HG03457 (cell line): ENCODE data around the gene ATXN2.
"Not testable (repeated sequence)": the region's sequence is repeated elsewhere in the genome, so short reads cannot be mapped to it uniquely, and the experiment has no call there.

Experiments used
- ATAC-seq: cut with Tn5 transposase; IDR thresholded peaks from one replicate; pipeline ENCODE4 v1.9.1; 2021; ENCODE audit warnings: moderate number of reproducible peaks; ENCODE audit not compliant: unreplicated experiment

The ATXN2 gene

GRCh38 chr12:111574797-111575443 lies 24.2 kb downstream of the ATXN2 start:
- no peak for ATAC-seq

DNA sequence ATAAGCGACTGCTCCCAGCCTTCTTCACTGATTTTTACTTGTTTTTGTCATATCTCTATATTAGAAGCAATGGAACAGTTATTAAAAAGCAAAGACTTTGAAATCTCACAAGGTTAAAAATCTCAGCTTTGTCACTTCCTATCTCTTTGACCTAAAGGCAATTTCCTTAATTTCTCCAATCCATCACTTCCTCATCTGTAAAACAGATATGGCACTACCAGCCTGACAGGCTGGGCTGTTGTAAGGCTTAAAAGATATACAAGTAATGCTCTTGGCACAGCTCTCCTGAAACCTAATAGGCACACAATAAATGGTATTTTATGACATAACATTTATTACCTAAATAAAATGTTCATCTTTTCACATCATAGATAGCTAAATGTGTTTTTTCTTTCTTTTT lies 25.6 kb downstream of the ATXN2 start:
- ATAC-seq: no peak

DNA sequence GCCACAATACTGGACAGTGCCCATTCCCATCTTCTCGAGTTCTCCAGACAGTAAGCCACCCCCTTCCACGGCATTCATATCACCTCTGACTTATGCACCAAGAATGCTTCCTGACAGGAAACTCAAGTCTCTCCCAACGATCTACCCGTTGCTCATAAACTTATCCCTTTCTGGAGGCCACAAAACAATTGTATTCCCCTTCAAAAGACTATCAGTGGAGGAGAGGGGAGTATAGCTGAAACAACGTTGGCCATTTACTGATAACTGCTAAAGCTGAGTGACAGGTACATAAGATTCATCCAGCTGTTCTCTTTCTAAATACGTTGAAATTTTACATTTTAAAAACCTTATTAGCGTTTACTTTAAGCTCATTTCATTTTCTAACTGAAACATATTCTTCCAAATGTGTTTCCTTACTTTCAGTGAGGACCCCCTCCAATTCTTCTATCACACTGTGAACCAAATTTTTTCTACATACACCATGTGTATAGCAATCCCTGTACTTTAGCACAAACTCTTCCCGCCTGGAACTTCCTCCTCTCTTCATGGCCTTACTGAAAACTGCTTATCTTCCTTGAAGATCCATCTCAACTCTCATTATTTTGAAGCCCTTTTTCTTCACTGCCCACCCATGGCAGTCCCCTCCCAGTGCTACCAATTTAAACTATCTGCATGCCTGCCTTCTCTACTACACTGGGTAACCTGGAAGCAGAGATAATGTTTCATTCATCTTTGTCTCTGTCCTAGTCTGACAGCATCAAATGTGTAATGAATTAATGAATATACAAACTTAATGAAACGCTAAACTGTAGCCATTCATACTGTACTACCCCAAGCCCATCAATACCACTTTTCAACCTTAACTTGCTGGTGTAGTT lies 28.8 kb downstream of the ATXN2 start:
- ATAC-seq: no peak

DNA sequence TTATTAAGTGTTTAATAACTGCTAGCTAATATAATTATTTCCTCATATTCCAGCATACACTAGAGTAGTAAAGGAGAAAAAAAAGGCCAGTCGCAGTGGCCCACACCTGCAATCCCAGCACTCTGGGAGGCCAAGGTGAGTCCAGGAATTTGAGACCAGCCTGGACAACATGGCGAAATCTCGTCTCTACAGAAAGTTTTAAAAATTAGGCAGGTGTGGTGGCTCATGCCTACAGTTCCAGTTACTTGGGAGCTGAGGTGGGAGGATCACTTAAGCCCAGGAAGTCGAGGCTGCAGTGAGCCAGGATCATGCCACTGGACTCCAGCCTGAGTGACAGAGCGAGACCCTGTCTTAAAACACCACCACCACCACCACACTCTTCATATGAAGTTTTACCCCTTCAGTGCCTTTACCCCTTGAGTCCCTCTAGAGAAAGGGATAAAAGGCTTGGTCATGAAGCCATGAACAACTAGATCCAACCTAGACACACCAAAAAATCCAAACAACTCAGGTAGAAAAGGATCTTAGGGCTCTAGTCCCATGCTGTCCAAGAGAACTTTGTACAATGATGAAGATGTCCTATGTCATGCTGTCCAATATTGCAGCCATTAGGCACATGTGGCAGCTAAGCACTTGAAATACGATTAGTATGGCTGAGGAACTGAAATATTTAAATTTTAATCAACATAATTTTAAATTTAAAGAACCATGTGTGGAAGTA lies 29.6 kb downstream of the ATXN2 start:
- no peak for ATAC-seq

DNA sequence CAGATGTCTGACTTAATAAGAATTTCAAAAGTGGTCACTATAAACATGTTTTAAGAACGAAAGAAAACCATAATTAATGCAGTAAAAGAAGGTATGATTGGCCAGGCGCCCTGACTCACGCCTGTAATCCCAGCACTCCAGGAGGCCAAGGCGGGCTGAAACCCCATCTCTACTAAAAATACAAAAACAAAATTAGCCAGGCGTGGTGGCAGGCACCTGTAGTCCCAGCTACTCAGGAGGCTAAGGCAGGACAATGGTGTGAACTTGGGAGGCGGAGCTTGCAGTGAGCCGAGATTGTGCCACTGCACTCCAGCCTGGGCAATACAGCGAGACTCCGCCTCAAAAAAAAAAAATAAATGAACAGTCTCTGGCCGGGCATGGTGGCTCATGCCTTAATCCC lies 38.3 kb downstream of the ATXN2 start:
- not testable (repeated sequence) for ATAC-seq

GRCh38 chr12:111558107-111558376 lies 41.1 kb downstream of the ATXN2 start:
- ATAC-seq: no peak

DNA sequence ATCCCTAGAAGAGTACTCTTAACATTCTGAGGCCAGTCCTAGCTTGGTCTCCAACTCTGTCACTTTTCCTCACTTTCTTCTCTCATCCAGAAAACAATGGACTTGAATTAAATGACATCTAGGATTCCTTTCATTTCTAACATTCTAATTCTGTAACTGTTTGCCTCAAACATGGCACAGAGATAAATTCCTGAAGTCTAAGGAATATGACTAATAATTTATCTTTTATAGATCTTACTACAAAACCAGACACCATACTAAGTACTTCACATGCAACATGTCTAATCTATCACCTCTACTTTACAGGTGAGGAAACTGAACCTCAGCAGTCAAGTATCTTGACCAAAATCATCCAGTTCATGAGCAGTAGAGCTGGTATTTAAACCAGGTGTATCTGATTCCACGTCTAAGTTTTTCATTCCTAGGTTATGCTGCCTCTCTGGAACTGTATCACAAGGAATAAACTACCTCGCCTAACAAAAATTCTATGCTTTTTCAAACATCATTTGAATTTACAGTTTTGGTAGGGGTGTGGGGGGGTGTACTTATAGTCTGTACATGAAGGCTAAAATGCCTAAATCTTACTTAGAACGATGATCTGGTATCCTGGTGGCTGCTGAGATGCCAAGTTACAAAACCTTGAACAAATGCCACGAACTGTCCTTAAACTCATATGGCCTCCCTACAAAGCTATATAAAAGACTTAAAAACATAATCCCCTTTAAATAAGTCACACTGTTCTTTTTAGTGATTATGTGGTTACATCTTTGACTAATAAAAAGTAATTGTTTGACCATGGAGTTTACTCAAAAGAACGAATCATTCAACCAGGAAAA lies 41.6 kb downstream of the ATXN2 start:
- no peak for ATAC-seq

- ATAC-seq: no peak
Measured at GRCh38 chr12:111556676-111557075, 42.4 kb downstream of the ATXN2 start.

DNA sequence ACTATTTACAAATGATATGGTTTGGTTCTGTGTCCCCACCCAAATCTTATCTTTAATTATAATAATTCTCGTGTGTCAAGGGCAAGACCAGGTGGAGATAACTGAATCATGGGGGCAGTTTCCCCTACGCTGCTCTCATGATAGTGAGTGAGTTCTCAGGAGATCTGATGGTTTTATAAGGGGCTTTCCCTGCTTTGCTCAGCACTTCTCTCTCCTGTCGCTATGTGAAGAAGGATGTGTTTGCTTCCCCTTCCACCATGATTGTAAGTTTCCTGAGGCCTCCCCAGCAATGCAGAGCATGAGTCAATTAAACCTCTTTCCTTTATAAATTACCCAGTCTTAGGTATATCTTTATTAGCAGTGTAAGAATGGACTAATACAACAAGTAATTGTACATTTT lies 43.8 kb downstream of the ATXN2 start:
- not testable (repeated sequence) for ATAC-seq

- no peak for ATAC-seq
Measured at GRCh38 chr12:111546758-111547383, 52.2 kb downstream of the ATXN2 start.

GRCh38 chr12:111546171-111546570 lies 52.9 kb downstream of the ATXN2 start:
- ATAC-seq: no peak

GRCh38 chr12:111544032-111544431 lies 55.1 kb downstream of the ATXN2 start:
- no peak for ATAC-seq

DNA sequence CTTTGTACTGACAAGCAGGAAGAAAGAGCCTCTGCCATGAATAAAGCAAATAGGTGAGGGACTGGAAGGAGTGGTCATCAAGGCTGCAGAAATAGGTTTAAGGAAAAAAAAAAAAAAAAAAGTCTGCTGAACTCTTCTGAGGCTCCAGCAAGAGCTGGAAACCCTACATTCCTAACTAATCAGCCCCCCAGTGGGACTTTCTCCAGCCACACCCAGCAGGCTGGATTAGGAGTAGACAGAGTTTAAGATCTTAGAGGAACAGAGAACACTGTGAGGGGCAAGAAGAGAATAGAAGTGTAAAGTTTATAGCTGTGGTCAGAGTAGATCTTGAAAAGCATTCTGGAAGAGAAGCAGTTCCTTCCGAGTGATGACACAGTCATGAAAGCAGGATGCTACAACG lies 66.4 kb downstream of the ATXN2 start:
- no peak for ATAC-seq

DNA sequence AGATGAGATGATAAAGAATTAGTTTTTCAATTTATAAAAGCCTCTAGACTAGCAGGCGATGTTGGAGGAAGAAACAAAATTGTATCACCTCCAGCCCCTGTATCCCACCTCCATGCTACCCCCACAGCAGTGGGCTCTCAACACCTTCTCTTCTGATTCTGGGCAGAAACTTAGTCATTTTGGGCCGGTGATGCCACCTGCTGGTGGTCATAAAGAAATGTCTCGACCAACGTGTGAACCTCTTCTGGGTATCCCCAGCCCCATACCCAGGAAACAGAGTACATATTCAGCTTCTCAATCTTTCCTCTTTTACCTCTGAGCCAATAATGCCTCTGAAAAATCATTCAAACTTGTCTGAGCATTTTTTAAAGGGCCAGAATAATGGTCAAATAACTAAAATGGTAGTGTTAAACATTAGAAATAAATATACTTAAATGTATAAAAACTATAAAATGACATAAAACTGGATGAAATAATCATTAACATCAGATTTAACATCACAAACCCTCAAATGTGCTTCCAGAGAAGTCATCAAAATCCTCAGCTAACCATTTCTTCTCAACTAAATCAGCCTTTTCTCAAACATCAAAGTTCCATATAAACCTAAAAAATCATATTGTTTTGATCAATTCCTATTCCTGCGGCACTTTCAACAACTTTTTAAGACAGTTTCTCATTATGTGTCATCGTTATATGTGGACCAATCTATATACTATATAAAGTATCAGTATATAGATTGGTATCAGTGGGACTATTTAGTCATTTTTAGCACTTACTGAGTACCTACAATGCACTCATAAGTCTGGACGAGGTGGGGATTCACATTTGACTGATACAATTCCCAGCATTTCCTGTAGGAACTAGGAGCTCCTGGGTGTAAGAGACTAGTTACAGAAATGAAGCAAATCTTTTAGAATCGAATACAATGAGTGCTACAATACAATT lies 69.4 kb downstream of the ATXN2 start:
- ATAC-seq: no peak

DNA sequence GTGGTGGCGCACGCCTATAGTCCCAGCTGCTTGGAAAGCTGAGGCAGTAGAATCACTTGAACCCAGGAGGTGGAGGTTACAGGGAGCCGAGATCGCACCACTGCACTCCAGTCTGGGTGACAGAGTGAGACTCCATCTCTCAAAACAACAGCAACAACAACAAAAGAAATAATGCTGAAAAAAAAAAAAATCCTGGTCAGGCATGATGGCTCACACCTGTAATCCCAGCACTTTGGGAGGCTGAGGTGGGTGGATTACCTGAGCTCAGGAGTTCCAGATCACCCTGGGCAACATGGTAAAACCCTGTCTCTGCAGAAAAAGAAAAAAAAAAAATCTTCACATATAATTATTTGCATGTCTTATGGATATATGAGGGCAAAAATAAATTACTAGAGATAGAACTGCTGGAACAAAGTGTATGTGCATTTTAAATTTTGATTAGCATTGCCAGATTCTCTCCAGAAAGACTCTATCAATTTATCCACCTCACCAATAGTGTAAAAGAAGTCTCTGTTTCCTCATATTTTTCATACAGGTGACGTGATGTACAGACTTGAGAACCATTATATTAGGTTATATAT lies 75.4 kb downstream of the ATXN2 start:
- ATAC-seq: no peak

- no peak for ATAC-seq
Measured at GRCh38 chr12:111521801-111522200, 77.3 kb downstream of the ATXN2 start.

- ATAC-seq: no peak
Measured at GRCh38 chr12:111519937-111520336, 79.2 kb downstream of the ATXN2 start.

GRCh38 chr12:111519083-111519482 lies 80.0 kb downstream of the ATXN2 start:
- ATAC-seq: no peak

- ATAC-seq: not testable (repeated sequence)
Measured at GRCh38 chr12:111507719-111508118, 91.4 kb downstream of the ATXN2 start.
